Measurements from ENCODE around the gene BSG.

DNA sequence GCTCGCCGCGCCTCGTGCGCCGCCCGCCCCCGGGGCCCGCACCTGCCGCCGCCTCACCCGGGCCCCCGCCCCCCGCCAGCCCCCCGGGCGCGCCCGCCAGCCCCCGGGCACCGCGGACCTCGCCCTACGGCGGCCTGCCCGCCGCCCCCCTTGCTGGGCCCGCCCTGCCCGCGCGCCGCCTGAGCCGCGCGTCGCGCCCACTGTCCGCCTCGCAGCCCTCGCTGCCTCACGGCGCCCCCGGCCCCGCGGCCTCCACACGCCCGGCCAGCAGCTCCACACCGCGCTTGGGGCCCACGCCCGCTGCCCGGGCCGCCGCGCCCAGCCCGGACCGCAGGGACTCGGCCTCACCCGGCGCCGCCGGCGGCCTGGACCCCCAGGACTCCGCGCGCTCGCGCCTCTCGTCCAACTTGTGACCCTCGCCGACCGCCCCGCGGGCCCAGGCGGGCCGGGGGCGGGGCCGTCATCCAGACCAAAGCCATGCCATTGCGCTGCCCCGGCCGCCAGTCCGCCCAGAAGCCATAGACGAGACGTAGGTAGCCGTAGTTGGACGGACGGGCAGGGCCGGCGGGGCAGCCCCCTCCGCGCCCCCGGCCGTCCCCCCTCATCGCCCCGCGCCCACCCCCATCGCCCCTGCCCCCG is 43.8 kb downstream of the BSG start:
- TF ChIP-seq, protein P1, sequence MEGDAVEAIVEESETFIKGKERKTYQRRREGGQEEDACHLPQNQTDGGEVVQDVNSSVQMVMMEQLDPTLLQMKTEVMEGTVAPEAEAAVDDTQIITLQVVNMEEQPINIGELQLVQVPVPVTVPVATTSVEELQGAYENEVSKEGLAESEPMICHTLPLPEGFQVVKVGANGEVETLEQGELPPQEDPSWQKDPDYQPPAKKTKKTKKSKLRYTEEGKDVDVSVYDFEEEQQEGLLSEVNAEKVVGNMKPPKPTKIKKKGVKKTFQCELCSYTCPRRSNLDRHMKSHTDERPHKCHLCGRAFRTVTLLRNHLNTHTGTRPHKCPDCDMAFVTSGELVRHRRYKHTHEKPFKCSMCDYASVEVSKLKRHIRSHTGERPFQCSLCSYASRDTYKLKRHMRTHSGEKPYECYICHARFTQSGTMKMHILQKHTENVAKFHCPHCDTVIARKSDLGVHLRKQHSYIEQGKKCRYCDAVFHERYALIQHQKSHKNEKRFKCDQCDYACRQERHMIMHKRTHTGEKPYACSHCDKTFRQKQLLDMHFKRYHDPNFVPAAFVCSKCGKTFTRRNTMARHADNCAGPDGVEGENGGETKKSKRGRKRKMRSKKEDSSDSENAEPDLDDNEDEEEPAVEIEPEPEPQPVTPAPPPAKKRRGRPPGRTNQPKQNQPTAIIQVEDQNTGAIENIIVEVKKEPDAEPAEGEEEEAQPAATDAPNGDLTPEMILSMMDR (IDR thresholded peaks at IDR 0.05) = no peak
- TF ChIP-seq POLR2A (IDR thresholded peaks at IDR 0.05) = no peak

Measured in prostate gland (tissue), 2 donors.